Adrenal gland (tissue), 5 donors: ENCODE measurements around the gene KCNIP3.
A peak's percentile ranks its signal among the peaks of the same experiment; 100 is the strongest.

ENCODE experiments used
- POLR2A ChIP-seq, 2 donors: fragments of 450-650 bp; IDR thresholded peaks; one replicate each; pipeline ENCODE4 v1.6.1; 2017; ENCODE audit warnings: antibody characterized with exemption in 2 of 2, mild to moderate bottlenecking in 2 of 2, moderate library complexity in 1 of 2
- TF ChIP-seq, protein P1 (sequence below), 6 experiments: fragments of 450-650 bp in 4 of 6; fragments of 200-600 bp in 2 of 6; sonication (generic) in 1 of 6; IDR thresholded peaks; 1 replicate in 5 of 6; 2 replicates in 1 of 6; pipeline versions ENCODE4 v1.5.1 to v1.8.0; 2016 to 2021; ENCODE audit warnings: antibody characterized with exemption in 6 of 6, mild to moderate bottlenecking in 2 of 6, moderate library complexity in 1 of 6
- donor health status: DM: no; HTN: no; CAD: no.

GRCh38 chr2:95345563-95346230 is 48.5 kb downstream of the KCNIP3 start:
- TF ChIP-seq, protein P1, sequence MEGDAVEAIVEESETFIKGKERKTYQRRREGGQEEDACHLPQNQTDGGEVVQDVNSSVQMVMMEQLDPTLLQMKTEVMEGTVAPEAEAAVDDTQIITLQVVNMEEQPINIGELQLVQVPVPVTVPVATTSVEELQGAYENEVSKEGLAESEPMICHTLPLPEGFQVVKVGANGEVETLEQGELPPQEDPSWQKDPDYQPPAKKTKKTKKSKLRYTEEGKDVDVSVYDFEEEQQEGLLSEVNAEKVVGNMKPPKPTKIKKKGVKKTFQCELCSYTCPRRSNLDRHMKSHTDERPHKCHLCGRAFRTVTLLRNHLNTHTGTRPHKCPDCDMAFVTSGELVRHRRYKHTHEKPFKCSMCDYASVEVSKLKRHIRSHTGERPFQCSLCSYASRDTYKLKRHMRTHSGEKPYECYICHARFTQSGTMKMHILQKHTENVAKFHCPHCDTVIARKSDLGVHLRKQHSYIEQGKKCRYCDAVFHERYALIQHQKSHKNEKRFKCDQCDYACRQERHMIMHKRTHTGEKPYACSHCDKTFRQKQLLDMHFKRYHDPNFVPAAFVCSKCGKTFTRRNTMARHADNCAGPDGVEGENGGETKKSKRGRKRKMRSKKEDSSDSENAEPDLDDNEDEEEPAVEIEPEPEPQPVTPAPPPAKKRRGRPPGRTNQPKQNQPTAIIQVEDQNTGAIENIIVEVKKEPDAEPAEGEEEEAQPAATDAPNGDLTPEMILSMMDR (IDR thresholded peaks at IDR 0.05) = peak; percentile 62 to 93 (median 76)
- TF ChIP-seq POLR2A (IDR thresholded peaks at IDR 0.05) = no peak
